Measurements from ENCODE around the gene CLCN7. TPM values are rescaled to one million over a fixed set of nuclear protein-coding genes. Genes with fewer than 3 reads are reported as not detected.

The CLCN7 gene
- total and polyA plus RNA-seq, 2 of the 4 experiments (the other 2 are of a cell fraction) = 10.8 to 45.2 TPM

DNA sequence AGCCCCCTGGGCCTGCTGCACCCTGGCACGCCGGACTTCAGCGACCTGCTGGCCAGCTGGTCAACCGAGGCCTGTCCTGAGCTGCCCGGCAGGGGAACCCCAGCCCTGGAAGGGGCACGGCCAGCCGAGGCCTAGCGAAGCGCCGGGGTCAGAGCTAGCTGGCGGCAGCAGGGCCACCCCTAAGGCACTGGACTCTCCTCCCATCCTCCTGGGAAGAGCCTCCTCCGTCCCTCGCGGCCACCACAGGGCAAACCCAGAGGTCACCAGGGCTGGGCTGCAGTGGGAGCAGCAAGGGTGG lies 41.6 kb downstream of the CLCN7 start:
- no peak overlapping the region for H3K14ac ChIP-seq (replicated peaks; ENCODE audit: low read depth, low read length)
- no peak overlapping the region for H4K91ac ChIP-seq (ENCODE audit: insufficient read depth, low read depth, low read length)
- H2BK20ac ChIP-seq (ENCODE audit: low read depth, low read length) = no peak overlapping the region
- H4K5ac ChIP-seq (ENCODE audit: low read depth, low read length) = no peak overlapping the region
- no peaks in the 10 kb centered on the region for H3K36me3 ChIP-seq (ENCODE audit: control insufficient read depth, insufficient read depth, low read length)
- DNase-seq (no peak), ATAC-seq (ENCODE audit: low read depth) (no peak)
- no peak overlapping the region for H2BK5ac ChIP-seq (ENCODE audit: low read depth, low read length, poor library complexity, severe bottlenecking)
- H3K79me1 ChIP-seq (ENCODE audit: low read depth in 1 of 2, low read length in 2 of 2) = no peaks in the 10 kb centered on the region
- no peak overlapping the region for H3K56ac ChIP-seq (ENCODE audit: extremely low read depth, insufficient read depth, low read length)
- ChIA-PET CTCF (no interaction called here), POLR2A (ENCODE audit: unreplicated experiment) (no interaction called here)
- no peak overlapping the region for H2AK5ac ChIP-seq (ENCODE audit: low read depth, low read length)
- no peak overlapping the region for H3K4ac ChIP-seq (ENCODE audit: low read depth, low read length)
- no TSS peak for BruUV-seq (replicated peaks)
- WGBS, 2 experiments (ENCODE audit: extremely low coverage in 2 of 2, insufficient read length in 1 of 2) = 80% methylated on average over 5 of the region's 14 CpGs; no CpG with 5 or more reads in 1 of the 2 experiments
- H2AFZ ChIP-seq (replicated peaks; ENCODE audit: low read length, poor library complexity) = no peak overlapping the region
- H3K9me3 ChIP-seq (ENCODE audit: control insufficient read depth, insufficient read depth, low read length) = no peaks in the 10 kb centered on the region
- no peak overlapping the region for H2AK9ac ChIP-seq (replicated peaks; ENCODE audit: low read depth, low read length, poor library complexity)
- H3K4me2 ChIP-seq (ENCODE audit: low read depth, low read length) = no peak overlapping the region
- H4K20me1 ChIP-seq (ENCODE audit: insufficient read depth, low read length) = no peaks in the 10 kb centered on the region
- H2BK15ac ChIP-seq (ENCODE audit: low read depth, low read length) = no peak overlapping the region
- H3K9ac ChIP-seq (ENCODE audit: low read depth, low read length) = no peak overlapping the region
- H3K4me3 ChIP-seq (ENCODE audit: insufficient read depth, low read depth, low read length) = no peak overlapping the region
- intact Hi-C loops (cut with micrococcal nuclease) = no loop called here
- TF ChIP-seq SMC3 (IDR thresholded peaks at IDR 0.05; ENCODE audit: low read depth, low read length) (no peak), BHLHE40 (IDR thresholded peaks at IDR 0.05; ENCODE audit: low read depth, low read length) (no peak), MXI1 (IDR thresholded peaks at IDR 0.05; ENCODE audit: borderline replicate concordance, low read depth, low read length) (no peak), POLR2A (IDR thresholded peaks at IDR 0.05; ENCODE audit: low read depth, low read length) (no peak), NFE2L2 (IDR thresholded peaks at IDR 0.05; ENCODE audit: low read depth, low read length) (no peak), MAFK (IDR thresholded peaks at IDR 0.05; ENCODE audit: low read depth, low read length) (no peak), FOS (IDR thresholded peaks at IDR 0.05; ENCODE audit: low read depth, low read length) (no peak), ELK1 (IDR thresholded peaks at IDR 0.05; ENCODE audit: borderline replicate concordance, low read depth, low read length) (no peak), CHD1 (IDR thresholded peaks at IDR 0.05; ENCODE audit: low read depth, low read length) (no peak), MAZ (IDR thresholded peaks at IDR 0.05; ENCODE audit: borderline replicate concordance, low read depth, low read length) (no peak), CEBPB (IDR thresholded peaks at IDR 0.05; ENCODE audit: low read depth, low read length) (no peak), RCOR1 (IDR thresholded peaks at IDR 0.05; ENCODE audit: insufficient replicate concordance, low read length) (no peak), RFX5 (IDR thresholded peaks at IDR 0.05; ENCODE audit: low read depth, low read length) (no peak), RAD21 (IDR thresholded peaks at IDR 0.05; ENCODE audit: low read length) (no peak)
- TF ChIP-seq, protein P1, sequence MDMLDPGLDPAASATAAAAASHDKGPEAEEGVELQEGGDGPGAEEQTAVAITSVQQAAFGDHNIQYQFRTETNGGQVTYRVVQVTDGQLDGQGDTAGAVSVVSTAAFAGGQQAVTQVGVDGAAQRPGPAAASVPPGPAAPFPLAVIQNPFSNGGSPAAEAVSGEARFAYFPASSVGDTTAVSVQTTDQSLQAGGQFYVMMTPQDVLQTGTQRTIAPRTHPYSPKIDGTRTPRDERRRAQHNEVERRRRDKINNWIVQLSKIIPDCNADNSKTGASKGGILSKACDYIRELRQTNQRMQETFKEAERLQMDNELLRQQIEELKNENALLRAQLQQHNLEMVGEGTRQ (IDR thresholded peaks at IDR 0.05; ENCODE audit: low read depth, low read length) = no peak
- TF ChIP-seq, protein P2, sequence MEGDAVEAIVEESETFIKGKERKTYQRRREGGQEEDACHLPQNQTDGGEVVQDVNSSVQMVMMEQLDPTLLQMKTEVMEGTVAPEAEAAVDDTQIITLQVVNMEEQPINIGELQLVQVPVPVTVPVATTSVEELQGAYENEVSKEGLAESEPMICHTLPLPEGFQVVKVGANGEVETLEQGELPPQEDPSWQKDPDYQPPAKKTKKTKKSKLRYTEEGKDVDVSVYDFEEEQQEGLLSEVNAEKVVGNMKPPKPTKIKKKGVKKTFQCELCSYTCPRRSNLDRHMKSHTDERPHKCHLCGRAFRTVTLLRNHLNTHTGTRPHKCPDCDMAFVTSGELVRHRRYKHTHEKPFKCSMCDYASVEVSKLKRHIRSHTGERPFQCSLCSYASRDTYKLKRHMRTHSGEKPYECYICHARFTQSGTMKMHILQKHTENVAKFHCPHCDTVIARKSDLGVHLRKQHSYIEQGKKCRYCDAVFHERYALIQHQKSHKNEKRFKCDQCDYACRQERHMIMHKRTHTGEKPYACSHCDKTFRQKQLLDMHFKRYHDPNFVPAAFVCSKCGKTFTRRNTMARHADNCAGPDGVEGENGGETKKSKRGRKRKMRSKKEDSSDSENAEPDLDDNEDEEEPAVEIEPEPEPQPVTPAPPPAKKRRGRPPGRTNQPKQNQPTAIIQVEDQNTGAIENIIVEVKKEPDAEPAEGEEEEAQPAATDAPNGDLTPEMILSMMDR (conservative IDR thresholded peaks at IDR 0.05; ENCODE audit: low read depth, low read length) = no peak
- H3K4me1 ChIP-seq (ENCODE audit: control insufficient read depth, insufficient read depth, low read length) = no peaks in the 10 kb centered on the region
- H2BK120ac ChIP-seq (ENCODE audit: low read depth, low read length) = no peak overlapping the region
- in situ Hi-C loops (cut with MboI; ENCODE audit: low sequenced_read_pairs) = no loop called here
- H3K18ac ChIP-seq (ENCODE audit: low read depth, low read length) = no peak overlapping the region
- no peaks in the 10 kb centered on the region for H3K9me1 ChIP-seq (ENCODE audit: insufficient read depth, low read length)
- dilution Hi-C loops (cut with HindIII; ENCODE audit: low sequenced_read_pairs, unreplicated experiment) = no loop called here
- no peak overlapping the region for H3K23ac ChIP-seq (ENCODE audit: low read depth, low read length)
- H3K27ac ChIP-seq (ENCODE audit: insufficient read depth, low read length) = no peak overlapping the region
- H4K8ac ChIP-seq (ENCODE audit: low read depth in 2 of 2, low read length in 2 of 2) = no peak overlapping the region
- peaks cover 10% of the 10 kb centered on the region; the same call in 1 of the 2 replicates for H3K27me3 ChIP-seq (ENCODE audit: control insufficient read depth, insufficient read depth, low read length)

All from IMR-90 (cell line).